D341Med (cell line): ENCODE data around the gene RPGRIP1L.
"Not testable (repeated sequence)": the region's sequence is repeated elsewhere in the genome, so short reads cannot be mapped to it uniquely, and the experiment has no call there.

ENCODE experiments used
- DNase-seq: peaks from one replicate; pipeline ENCODE4 v3.0.0; 2012; ENCODE audit warnings: low spot score

Gene RPGRIP1L

GRCh38 chr16:53712065-53712464 lies 8.4 kb upstream of the RPGRIP1L start:
- no peak for DNase-seq

GRCh38 chr16:53711390-53711789 lies 7.7 kb upstream of the RPGRIP1L start:
- DNase-seq = no peak

GRCh38 chr16:53708490-53708889 lies 4.8 kb upstream of the RPGRIP1L start:
- no peak for DNase-seq

DNA sequence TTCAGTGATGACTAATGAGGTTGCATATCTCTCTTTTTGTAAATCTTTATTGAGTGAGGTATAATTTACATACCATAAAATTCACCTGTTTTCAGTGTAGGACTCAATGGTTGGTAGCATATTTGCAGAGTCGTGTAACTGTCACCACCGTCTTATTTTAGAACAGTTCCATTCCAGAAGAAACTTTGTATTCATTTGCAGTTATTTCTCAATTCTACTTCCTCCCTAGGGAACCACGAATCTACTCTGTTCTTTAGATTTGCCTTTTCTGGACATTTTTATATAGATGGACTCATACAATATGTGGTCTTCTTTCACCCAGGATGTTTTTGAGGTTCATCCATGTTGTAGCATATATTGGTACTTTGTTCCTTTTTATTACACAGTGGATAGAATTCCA lies 4.0 kb upstream of the RPGRIP1L start:
- DNase-seq = no peak

DNA sequence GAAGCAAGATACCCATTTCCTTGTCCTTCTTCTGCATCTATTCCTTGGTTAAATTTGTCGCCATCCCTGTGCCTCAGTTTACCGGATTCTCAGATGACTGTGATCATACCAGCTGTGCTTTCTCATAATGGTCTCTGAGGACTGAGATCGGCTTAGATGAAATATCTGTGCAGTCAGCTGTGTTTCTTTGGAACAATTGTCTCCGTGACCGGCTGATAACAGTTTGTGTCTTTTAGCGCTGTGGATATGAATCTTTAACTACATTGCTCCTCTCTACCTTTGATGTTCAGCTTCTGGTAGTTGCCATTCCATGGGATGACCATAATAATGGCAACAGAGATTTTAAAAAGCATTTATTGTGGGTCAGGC lies 770 bp upstream of the RPGRIP1L start:
- no peak for DNase-seq

DNA sequence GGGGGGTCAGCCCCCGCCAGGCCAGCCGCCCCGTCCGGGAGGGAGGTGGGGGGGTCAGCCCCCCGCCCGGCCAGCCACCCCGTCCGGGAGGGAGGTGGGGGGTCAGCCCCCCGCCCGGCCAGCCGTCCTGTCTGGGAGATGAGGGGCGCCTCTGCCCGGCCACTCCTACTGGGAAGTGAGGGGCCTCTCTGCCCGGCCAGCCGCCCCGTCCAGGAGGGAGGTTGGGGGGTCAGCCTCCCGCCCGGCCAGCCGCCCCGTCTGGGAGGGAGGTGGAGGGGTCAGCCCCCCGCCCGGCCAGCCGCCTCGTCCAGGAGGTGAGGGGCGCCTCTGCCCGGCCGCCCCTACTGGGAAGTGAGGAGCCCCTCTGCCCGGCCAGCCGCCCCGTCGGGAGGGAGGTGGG lies 5.4 kb downstream of the RPGRIP1L start:
- not testable (repeated sequence) for DNase-seq

GRCh38 chr16:53695070-53695469 lies 8.6 kb downstream of the RPGRIP1L start:
- no peak for DNase-seq

DNA sequence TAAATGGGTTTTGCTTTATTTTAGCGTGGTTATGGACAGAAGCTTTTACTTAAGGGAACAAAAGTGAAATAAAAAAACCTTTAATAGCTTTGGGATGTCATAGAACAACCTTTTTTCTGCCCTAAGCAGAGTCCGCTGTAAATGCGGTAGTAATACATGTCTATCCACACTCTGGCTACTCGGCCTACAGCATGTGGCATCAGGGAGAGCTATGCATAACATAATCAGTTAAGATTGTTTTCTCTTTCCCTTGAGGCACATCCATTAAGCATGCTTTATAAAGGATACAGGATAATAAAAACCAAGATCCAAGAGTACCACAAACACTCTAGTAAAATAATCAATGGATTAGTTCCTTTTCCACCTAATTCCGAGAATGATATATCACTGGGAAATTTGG lies 10.3 kb downstream of the RPGRIP1L start:
- DNase-seq = no peak

- DNase-seq = no peak
Measured at GRCh38 chr16:53692146-53692545, 11.5 kb downstream of the RPGRIP1L start.

DNA sequence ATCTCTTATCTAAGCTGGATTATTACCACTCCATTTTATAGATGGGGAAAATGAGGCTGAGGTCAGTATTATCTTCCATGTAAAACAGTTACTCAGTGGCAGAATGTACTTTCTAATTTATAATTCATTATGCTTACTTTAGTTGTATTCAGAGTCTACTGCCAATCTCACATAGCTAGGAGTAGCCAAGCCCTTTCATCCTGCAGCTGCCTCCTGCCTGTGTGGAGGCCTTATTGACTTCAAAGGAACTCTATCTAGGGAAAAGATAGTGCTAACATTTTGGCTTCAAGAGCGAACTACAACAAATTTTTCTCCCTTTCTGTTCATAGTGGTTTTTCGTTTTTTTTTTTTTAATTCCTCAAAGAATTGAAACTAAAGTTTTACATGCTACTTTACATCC lies 12.9 kb downstream of the RPGRIP1L start:
- DNase-seq = no peak

GRCh38 chr16:53689636-53690035 lies 14.0 kb downstream of the RPGRIP1L start:
- no peak for DNase-seq

GRCh38 chr16:53686710-53687109 lies 16.9 kb downstream of the RPGRIP1L start:
- DNase-seq = no peak

- not testable (repeated sequence) for DNase-seq
Measured at GRCh38 chr16:53685334-53685733, 18.3 kb downstream of the RPGRIP1L start.

DNA sequence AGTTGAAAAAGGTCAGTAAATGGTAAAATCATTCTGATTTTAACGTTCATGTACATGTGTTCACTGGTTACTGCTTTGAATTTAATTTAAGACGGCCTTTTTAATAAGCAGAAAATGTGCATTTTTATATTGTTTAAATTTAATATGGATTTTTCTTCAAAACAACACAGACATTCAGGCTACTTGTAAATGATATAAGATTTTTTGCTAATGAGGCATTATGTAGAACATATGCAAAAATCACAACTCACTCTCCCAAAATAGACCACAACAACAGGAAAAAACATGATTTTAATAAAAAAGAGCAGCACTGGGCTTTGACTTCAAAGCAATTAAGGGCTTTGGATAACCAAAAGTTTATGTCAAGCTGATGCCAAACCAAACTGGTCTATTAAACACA lies 22.3 kb downstream of the RPGRIP1L start:
- DNase-seq = no peak

GRCh38 chr16:53680756-53681155 lies 22.9 kb downstream of the RPGRIP1L start:
- no peak for DNase-seq

DNA sequence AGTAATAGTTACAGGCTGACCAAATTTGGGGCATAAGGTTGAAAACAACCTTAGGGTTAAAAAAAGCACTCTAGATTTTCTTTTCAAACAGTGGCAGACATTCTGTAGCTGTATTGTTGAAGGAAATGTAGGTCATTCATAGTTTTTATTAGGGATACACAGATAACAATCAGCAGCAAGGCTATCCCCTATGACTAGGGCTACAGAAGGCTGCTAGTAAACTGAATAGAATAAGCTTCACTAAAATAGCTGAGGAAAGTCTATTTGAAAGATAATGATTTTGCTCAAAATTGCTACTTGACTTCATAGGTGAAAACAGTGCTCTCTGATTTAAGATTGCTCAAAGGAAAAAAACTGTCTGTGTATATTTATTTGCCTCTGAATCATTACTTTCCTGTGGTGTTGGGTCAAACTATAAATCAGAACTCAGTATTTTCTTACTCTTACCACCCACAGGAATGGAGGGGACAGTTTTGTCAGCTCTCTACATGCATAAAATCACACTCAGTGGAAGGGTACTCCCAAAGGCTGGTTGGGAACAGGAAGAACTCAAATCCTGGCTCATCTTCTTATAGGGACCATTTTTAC lies 24.8 kb downstream of the RPGRIP1L start:
- no peak for DNase-seq

GRCh38 chr16:53678155-53678554 lies 25.5 kb downstream of the RPGRIP1L start:
- no peak for DNase-seq

- DNase-seq = no peak
Measured at GRCh38 chr16:53673189-53673588, 30.5 kb downstream of the RPGRIP1L start.

GRCh38 chr16:53672461-53672860 lies 31.2 kb downstream of the RPGRIP1L start:
- no peak for DNase-seq

- DNase-seq = no peak
Measured at GRCh38 chr16:53668869-53669268, 34.8 kb downstream of the RPGRIP1L start.

DNA sequence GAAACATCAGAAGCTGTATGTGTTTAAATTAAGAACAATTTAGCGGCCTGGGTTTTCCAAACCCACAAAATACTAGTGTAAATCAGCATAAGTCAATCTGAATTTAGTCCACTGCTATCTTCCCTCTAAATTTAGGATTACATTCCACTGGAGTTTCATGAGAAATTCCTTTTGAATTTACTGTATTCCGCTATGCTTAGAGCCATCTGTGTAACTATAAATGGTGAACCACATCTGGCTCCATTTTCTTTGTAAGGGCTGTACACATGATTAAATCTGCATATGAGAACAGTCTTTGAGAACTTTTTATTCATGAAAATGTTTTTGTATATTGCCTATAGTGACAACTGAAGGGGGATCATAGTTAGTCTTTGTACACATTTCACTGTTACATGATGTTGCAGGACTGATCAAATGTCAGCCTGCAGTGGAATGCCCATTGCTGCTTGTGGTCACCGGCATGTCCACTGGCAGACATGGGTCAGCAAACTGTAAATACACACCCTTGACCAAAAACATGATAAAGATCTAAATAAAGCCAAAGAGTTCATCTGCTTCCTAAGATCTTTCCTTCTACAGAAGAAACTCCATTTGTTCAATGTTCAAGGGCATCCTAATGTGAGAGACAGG lies 36.8 kb downstream of the RPGRIP1L start:
- DNase-seq = no peak

DNA sequence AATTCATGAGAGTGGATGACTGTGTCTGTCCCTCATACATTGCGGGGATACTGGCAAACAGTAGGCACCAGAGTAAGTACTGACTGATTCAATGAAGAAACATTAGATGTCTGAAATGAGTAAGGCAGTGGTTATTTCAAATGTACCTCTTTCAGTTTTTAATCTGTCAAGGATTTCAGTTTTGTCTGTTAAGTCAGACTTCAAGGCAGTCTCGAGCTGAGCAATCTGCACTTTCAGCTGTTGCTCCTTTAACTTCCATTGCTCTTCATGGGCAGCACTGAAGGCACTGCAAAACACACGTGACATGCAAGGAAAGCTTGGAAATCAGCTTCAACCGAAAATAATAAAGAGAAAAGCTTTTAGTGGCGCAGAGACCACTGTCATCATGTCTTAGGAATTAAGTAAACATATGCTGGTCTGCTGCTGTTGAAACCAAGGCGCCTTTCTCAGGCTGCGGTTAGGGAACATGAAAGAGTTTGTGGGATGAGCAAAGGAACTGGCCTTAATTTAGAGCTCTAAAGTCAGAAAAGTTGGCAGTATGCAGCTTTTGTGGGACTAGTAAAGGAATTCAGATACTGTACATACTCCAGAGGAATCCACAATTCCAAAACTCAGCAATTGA lies 38.8 kb downstream of the RPGRIP1L start:
- no peak for DNase-seq

DNA sequence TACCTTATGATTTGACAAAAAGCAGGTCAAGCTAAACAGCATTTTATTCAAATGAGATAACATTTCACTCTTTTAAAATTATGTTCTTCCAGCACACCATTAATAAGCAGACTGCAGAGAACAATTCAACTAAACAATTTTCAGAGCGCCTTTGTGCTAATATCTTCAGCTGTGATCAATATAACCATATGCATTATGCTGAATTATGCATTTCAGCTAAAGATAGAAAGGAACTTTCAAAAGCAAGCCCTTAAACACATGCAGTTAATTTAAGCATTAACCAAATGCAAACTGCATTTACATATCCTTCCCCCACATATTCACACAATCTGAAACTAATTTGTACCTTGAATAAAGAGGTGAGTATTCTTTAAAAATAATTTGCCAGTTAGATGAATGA lies 41.6 kb downstream of the RPGRIP1L start:
- no peak for DNase-seq

GRCh38 chr16:53654946-53655345 lies 48.7 kb downstream of the RPGRIP1L start:
- DNase-seq = no peak
